HL-60 (cell line): ENCODE data around the gene AHSP.

Experiments used
- DNase-seq, 2 experiments: peaks; one replicate each; pipeline ENCODE4 v3.0.0-alpha.2; 2010 to 2020; ENCODE audit warnings: low read depth in 1 of 2, low spot score in 1 of 2
- H3K27ac ChIP-seq: fragments of 250-450 bp; sonication (Bioruptor Pico); replicated peaks from 2 replicates; pipeline ENCODE4 v1.5.1; 2020; ENCODE audit warnings: mild to moderate bottlenecking, moderate library complexity
- H3K27me3 ChIP-seq: fragments of 250-450 bp; sonication (Bioruptor Pico); 2 replicates; pipeline ENCODE4 v1.5.1; 2021; ENCODE audit warnings: mild to moderate bottlenecking, moderate library complexity; ENCODE audit not compliant: insufficient read depth, poor library complexity, severe bottlenecking
- H3K4me3 ChIP-seq: replicated peaks from 2 replicates; pipeline ENCODE4 v1.5.1; 2011; ENCODE audit warnings: mild to moderate bottlenecking, control low read depth, low read length; ENCODE audit not compliant: insufficient read depth
- GABPA ChIP-seq: IDR thresholded peaks from 2 replicates; pipeline ENCODE4 v1.6.1; 2012; ENCODE audit warnings: low read depth
- POLR2AphosphoS5 ChIP-seq: IDR thresholded peaks from 2 replicates; pipeline ENCODE4 v1.6.1; 2012; ENCODE audit warnings: low read depth
- SPI1 ChIP-seq: IDR thresholded peaks from 2 replicates; pipeline ENCODE4 v1.6.1; 2012; ENCODE audit warnings: low read depth, mild to moderate bottlenecking, borderline replicate concordance
- TF ChIP-seq, protein P1 (sequence below): IDR thresholded peaks from one replicate; pipeline ENCODE4 v1.5.1; 2011; ENCODE audit warnings: low read length, control low read depth, inconsistent platforms; ENCODE audit not compliant: insufficient read depth
- TF ChIP-seq, protein P2 (sequence below): IDR thresholded peaks from 2 replicates; pipeline ENCODE4 v1.6.1; 2012; ENCODE audit warnings: low read depth; ENCODE audit not compliant: insufficient replicate concordance

The AHSP gene

DNA sequence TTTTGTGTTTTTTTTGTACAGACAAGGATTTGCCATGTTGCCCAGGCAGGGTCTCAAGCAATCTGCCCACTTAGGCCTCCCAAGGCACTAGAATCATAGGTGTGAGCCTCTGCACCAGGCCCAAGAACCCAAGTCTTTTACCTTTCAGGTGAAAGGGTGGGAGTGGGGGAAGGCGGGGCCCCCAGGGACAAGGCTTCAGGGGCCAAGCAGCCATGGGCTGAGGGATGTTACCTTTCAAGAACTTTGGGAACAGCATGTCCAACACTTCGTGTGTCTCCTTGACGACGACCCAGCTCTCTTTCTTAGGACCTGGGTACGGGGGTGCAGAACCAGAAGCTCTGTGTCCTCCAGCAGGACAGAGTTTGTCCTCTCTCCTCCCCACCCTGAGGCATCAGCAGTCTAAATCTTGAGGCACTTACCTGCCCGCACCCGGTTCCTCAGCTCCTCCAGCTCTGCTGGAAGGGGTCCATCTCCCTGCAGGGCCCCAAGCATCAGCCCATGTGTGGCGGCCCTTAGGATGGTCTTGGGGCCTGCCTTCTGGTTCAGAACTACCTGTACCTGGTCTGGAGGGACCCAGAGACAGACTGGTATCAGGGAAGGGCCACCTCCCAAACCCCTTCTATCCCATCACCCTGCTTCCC is 35.8 kb upstream of the AHSP start:
- no peak for TF ChIP-seq POLR2AphosphoS5
- no peak for DNase-seq

DNA sequence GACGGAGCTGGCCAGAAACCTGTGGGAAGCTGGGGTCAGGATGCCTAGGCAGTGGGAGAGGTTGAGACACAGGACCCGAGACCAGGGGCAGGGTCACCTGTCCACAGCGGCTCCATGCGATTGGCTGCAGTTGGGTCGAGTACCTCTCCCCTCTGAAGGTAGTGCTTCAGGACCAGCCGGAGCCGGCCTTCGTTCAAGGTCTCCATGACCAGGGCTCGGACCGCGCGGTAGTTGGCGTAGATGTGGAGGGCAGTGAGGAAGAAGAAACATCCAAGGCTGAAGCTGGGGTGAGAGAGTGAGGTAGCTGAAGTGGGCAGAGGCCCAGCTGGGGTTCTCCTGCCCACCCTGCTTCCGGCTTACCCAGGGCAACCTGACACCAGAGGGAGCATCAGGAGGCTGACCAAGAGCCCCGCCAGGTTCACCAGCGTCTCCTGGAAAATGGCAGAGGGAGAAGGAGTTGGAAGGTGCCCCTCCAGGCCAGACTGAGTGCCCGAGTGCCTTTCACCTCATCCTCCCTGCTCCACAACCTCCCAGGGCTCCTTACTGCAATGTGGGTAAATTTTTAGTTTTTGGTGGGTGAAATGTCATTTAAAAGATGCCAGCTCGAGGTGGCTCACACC is 34.1 kb upstream of the AHSP start:
- H3K27ac ChIP-seq = no peak overlapping the region
- H3K27me3 ChIP-seq = no peaks in the 10 kb centered on the region
- no peak for DNase-seq
- no peak overlapping the region for H3K4me3 ChIP-seq
- no peak for TF ChIP-seq GABPA
- no peak for TF ChIP-seq SPI1
- no peak for TF ChIP-seq POLR2AphosphoS5
- TF ChIP-seq, protein P1, sequence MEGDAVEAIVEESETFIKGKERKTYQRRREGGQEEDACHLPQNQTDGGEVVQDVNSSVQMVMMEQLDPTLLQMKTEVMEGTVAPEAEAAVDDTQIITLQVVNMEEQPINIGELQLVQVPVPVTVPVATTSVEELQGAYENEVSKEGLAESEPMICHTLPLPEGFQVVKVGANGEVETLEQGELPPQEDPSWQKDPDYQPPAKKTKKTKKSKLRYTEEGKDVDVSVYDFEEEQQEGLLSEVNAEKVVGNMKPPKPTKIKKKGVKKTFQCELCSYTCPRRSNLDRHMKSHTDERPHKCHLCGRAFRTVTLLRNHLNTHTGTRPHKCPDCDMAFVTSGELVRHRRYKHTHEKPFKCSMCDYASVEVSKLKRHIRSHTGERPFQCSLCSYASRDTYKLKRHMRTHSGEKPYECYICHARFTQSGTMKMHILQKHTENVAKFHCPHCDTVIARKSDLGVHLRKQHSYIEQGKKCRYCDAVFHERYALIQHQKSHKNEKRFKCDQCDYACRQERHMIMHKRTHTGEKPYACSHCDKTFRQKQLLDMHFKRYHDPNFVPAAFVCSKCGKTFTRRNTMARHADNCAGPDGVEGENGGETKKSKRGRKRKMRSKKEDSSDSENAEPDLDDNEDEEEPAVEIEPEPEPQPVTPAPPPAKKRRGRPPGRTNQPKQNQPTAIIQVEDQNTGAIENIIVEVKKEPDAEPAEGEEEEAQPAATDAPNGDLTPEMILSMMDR = no peak
- TF ChIP-seq, protein P2, sequence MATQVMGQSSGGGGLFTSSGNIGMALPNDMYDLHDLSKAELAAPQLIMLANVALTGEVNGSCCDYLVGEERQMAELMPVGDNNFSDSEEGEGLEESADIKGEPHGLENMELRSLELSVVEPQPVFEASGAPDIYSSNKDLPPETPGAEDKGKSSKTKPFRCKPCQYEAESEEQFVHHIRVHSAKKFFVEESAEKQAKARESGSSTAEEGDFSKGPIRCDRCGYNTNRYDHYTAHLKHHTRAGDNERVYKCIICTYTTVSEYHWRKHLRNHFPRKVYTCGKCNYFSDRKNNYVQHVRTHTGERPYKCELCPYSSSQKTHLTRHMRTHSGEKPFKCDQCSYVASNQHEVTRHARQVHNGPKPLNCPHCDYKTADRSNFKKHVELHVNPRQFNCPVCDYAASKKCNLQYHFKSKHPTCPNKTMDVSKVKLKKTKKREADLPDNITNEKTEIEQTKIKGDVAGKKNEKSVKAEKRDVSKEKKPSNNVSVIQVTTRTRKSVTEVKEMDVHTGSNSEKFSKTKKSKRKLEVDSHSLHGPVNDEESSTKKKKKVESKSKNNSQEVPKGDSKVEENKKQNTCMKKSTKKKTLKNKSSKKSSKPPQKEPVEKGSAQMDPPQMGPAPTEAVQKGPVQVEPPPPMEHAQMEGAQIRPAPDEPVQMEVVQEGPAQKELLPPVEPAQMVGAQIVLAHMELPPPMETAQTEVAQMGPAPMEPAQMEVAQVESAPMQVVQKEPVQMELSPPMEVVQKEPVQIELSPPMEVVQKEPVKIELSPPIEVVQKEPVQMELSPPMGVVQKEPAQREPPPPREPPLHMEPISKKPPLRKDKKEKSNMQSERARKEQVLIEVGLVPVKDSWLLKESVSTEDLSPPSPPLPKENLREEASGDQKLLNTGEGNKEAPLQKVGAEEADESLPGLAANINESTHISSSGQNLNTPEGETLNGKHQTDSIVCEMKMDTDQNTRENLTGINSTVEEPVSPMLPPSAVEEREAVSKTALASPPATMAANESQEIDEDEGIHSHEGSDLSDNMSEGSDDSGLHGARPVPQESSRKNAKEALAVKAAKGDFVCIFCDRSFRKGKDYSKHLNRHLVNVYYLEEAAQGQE = no peak

More for the DNA sequence above, 35.8 kb upstream of the AHSP start:
- no peak overlapping the region for H3K4me3 ChIP-seq
- H3K27ac ChIP-seq = no peak overlapping the region
- H3K27me3 ChIP-seq = no peaks in the 10 kb centered on the region

DNA sequence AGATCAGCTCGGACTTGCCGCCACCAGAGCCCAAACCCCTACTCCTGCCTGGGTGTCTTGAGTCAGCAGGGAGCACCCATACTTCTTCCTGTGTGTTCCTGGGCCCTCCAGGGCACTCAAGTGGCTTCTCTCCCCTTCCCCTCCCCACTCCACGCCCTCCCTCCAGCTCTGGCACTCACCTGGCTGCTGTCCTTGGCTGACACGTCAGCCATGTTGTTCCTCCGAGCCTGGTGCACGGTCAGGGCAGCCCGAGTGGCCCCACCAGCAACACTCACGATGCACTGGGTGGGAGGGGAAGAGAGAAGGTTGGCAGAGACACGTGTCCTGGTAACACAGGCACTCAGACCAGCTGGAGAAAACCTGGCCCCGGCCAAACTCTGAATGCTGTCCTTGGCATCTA is 31.0 kb upstream of the AHSP start:
- TF ChIP-seq SPI1 (no peak), POLR2AphosphoS5 (no peak)
- TF ChIP-seq, protein P2 = no peak
- TF ChIP-seq, protein P1 = no peak
- Histone ChIP-seq H3K27me3 (no peaks in the 10 kb centered on the region), H3K27ac (no peak overlapping the region), H3K4me3 (no peak overlapping the region)
- DNase-seq = no peak

DNA sequence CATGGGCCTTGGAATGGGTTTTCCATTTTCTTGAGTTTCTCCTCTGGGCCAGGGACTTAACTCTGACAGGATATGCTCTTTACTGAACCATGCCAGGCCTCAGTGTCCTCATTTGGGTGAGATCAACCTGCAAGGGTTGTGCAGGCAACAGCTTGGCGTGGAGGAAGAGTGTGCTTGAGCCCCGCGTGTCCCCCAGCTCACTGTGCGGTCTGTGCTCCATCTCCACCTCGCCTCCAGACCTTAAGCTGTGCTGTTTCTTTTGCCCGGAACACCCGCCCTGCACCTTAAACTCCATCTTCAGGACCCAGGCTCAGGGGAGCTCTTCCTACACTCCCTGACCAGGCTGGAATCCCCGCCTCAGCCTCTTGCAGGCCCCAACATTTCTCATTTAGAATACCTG is 29.2 kb upstream of the AHSP start:
- TF ChIP-seq SPI1 (no peak), POLR2AphosphoS5 (no peak), GABPA (no peak)
- TF ChIP-seq, protein P1 = no peak
- TF ChIP-seq, protein P2 = no peak
- DNase-seq = no peak
- Histone ChIP-seq H3K27me3 (no peaks in the 10 kb centered on the region), H3K4me3 (no peak overlapping the region), H3K27ac (no peak overlapping the region)
